OCI-LY1 (cell line): Measurements from ENCODE around the gene TBCD.

Experiments
- CTCF ChIP-seq: fragments of 200-600 bp; sonication (generic), shearing (Covaris generic); IDR thresholded peaks from 2 replicates; pipeline ENCODE4 v1.5.1; 2017; ENCODE audit warnings: mild to moderate bottlenecking, antibody characterized with exemption, low read length, moderate library complexity, mixed read lengths
- EZH2 ChIP-seq: fragments of 200-600 bp; sonication (generic), shearing (Covaris generic); IDR thresholded peaks from 2 replicates; pipeline ENCODE4 v1.8.0; 2017; ENCODE audit warnings: borderline replicate concordance, mixed run types, mild to moderate bottlenecking, antibody characterized with exemption, low read length, moderate library complexity, mixed read lengths

- TF ChIP-seq CTCF = no peak
- no peak for TF ChIP-seq EZH2
Measured at GRCh38 chr17:82892899-82893565, 141.2 kb downstream of the TBCD start.
